GM23338 (cell line): ENCODE measurements around the gene TBC1D5. TPM values are rescaled to one million over a fixed set of nuclear protein-coding genes. Genes with fewer than 3 reads are reported as not detected.

Source experiments
- ATAC-seq: fragments of 200-7000 bp; cut with Tn5 transposase; 3 replicates; pipeline ENCODE4 v1.9.1; 2020
- DNase-seq: peaks from one replicate; pipeline ENCODE4 v3.0.0-alpha.2; 2015; ENCODE audit warnings: low spot score
- H2AFZ ChIP-seq: fragments of 200-600 bp; sonication (generic); 2 replicates; pipeline ENCODE4 v1.8.0; 2016; ENCODE audit warnings: antibody characterized with exemption, mild to moderate bottlenecking, moderate library complexity
- H3F3A ChIP-seq: fragments of 200-600 bp; sonication (generic); replicated peaks from 2 replicates; pipeline ENCODE4 v1.8.0; 2017; ENCODE audit warnings: antibody characterized with exemption, mixed run types, low read depth
- H3K27ac ChIP-seq: fragments of 200-600 bp; sonication (generic); 2 replicates; pipeline ENCODE4 v1.6.1; 2016; ENCODE audit warnings: low read depth
- H3K27me3 ChIP-seq: fragments of 200-600 bp; sonication (generic); 2 replicates; pipeline ENCODE4 v1.8.0; 2016; ENCODE audit warnings: mild to moderate bottlenecking, mixed run types, moderate library complexity; ENCODE audit not compliant: insufficient read depth
- H3K36me3 ChIP-seq: fragments of 200-600 bp; sonication (generic); 2 replicates; pipeline ENCODE4 v1.8.0; 2016; ENCODE audit warnings: mild to moderate bottlenecking; ENCODE audit not compliant: insufficient read depth
- H3K4me1 ChIP-seq: fragments of 200-600 bp; sonication (generic); 2 replicates; pipeline ENCODE4 v1.8.0; 2016; ENCODE audit warnings: mild to moderate bottlenecking, moderate library complexity; ENCODE audit not compliant: insufficient read depth
- H3K4me2 ChIP-seq: fragments of 200-600 bp; sonication (generic); 2 replicates; pipeline ENCODE4 v1.7.1; 2017; ENCODE audit warnings: mixed run types
- H3K4me3 ChIP-seq: fragments of 200-600 bp; sonication (generic); 2 replicates; pipeline ENCODE4 v1.6.1; 2016; ENCODE audit warnings: mixed run types
- H3K79me2 ChIP-seq: fragments of 200-600 bp; sonication (generic); replicated peaks from 2 replicates; pipeline ENCODE4 v1.8.0; 2017; ENCODE audit warnings: mild to moderate bottlenecking; ENCODE audit not compliant: insufficient read depth
- H3K9me2 ChIP-seq: fragments of 200-600 bp; sonication (generic); 2 replicates; pipeline ENCODE4 v1.8.0; 2017; ENCODE audit not compliant: insufficient read depth
- H4K20me1 ChIP-seq: fragments of 200-600 bp; sonication (generic); replicated peaks from 2 replicates; pipeline ENCODE4 v1.8.0; 2017; ENCODE audit warnings: mild to moderate bottlenecking; ENCODE audit not compliant: insufficient read depth
- H3K27ac Mint-ChIP-seq: 2 replicates; pipeline ENCODE4 v1.8.0; 2020; ENCODE audit warnings: inconsistent platforms, mild to moderate bottlenecking, moderate library complexity, mixed read lengths
- H3K27me3 Mint-ChIP-seq: 3 replicates; pipeline ENCODE4 v1.8.0; 2022; ENCODE audit warnings: low read depth, mild to moderate bottlenecking, moderate library complexity, mixed read lengths, inconsistent platforms; ENCODE audit not compliant: insufficient read depth, poor library complexity
- H3K36me3 Mint-ChIP-seq: 3 replicates; pipeline ENCODE4 v1.8.0; 2021; ENCODE audit warnings: low read depth, mild to moderate bottlenecking, inconsistent platforms, moderate library complexity, mixed read lengths
- H3K4me1 Mint-ChIP-seq: 3 replicates; pipeline ENCODE4 v1.8.0; 2020; ENCODE audit warnings: mild to moderate bottlenecking, inconsistent platforms, mixed read lengths
- H3K4me3 Mint-ChIP-seq: 3 replicates; pipeline ENCODE4 v1.8.0; 2021; ENCODE audit warnings: moderate library complexity, mild to moderate bottlenecking, inconsistent platforms, mixed read lengths
- H3K9me3 Mint-ChIP-seq: 3 replicates; pipeline ENCODE4 v1.8.0; 2020; ENCODE audit warnings: moderate library complexity, mild to moderate bottlenecking, inconsistent platforms, mixed read lengths
- CREB1 ChIP-seq: fragments of 250-450 bp; sonication (Bioruptor Pico); IDR thresholded peaks from 2 replicates; pipeline ENCODE4 v1.5.0; 2020; ENCODE audit warnings: low read depth, mild to moderate bottlenecking, moderate library complexity
- EZH2 ChIP-seq: fragments of 200-600 bp; sonication (generic); IDR thresholded peaks from one replicate; pipeline ENCODE4 v1.8.0; 2017; ENCODE audit warnings: antibody characterized with exemption, mild to moderate bottlenecking, low read depth; ENCODE audit not compliant: unreplicated experiment
- EZH2phosphoT487 ChIP-seq: fragments of 200-600 bp; sonication (generic); IDR thresholded peaks from one replicate; pipeline ENCODE4 v1.8.1; 2018; ENCODE audit warnings: antibody characterized with exemption; ENCODE audit not compliant: unreplicated experiment
- JUNB ChIP-seq: IDR thresholded peaks from one replicate; pipeline ENCODE4 v1.6.1; 2016; ENCODE audit warnings: antibody characterized with exemption; ENCODE audit not compliant: unreplicated experiment
- NANOG ChIP-seq: IDR thresholded peaks from 2 replicates; pipeline ENCODE4 v1.6.1; 2016; ENCODE audit warnings: antibody characterized with exemption, borderline replicate concordance
- POLR2AphosphoS5 ChIP-seq: IDR thresholded peaks from 2 replicates; pipeline ENCODE4 v1.6.1; 2016; ENCODE audit warnings: antibody characterized with exemption, low read depth
- STAT1 ChIP-seq: IDR thresholded peaks from one replicate; pipeline ENCODE4 v1.6.1; 2016; ENCODE audit warnings: antibody characterized with exemption; ENCODE audit not compliant: unreplicated experiment
- ZNF114 ChIP-seq: fragments of 250-450 bp; sonication (Bioruptor Pico); IDR thresholded peaks from 2 replicates; pipeline ENCODE4 v1.5.0; 2020; ENCODE audit warnings: mild to moderate bottlenecking, moderate library complexity
- ZNF331 ChIP-seq: fragments of 250-450 bp; sonication (Bioruptor Pico); IDR thresholded peaks from 2 replicates; pipeline ENCODE4 v1.5.0; 2020; ENCODE audit warnings: low read depth, mild to moderate bottlenecking, moderate library complexity
- polyA plus RNA-seq: library from polyadenylated mRNA; unstranded; fragments of >200 nt; fragmentation: Nextera tagmentation; extraction: Ambion mirVana; gene quantifications from 2 replicates; pipeline ENCODE4 v1.2.1, GENCODE V29; 2016
- total RNA-seq: library from RNA; depleted of rRNA; stranded (reverse); fragments of >200 nt; shearing (Covaris generic); gene quantifications from 2 replicates; pipeline ENCODE4 v1.2.3, GENCODE V29; 2014
- TF ChIP-seq, protein P1 (sequence below): IDR thresholded peaks from 2 replicates; pipeline ENCODE4 v1.6.1; 2016; ENCODE audit warnings: antibody characterized with exemption
- TF ChIP-seq, protein P2 (sequence below): IDR thresholded peaks from one replicate; pipeline ENCODE4 v1.6.1; 2018; ENCODE audit warnings: antibody characterized with exemption; ENCODE audit not compliant: unreplicated experiment
- TF ChIP-seq, protein P3 (sequence below), 2 experiments: fragments of 200-600 bp in 1 of 2; sonication (generic) in 1 of 2; conservative IDR thresholded peaks; 2 replicates each; pipeline versions ENCODE4 v1.5.1 to v1.6.1; 2016 to 2017; ENCODE audit warnings: antibody characterized with exemption in 2 of 2, low read depth in 2 of 2, mild to moderate bottlenecking in 2 of 2, moderate library complexity in 1 of 2

TBC1D5 gene
- total and polyA plus RNA-seq, 2 experiments from 2014 or later = 21.8 to 48.1 TPM

DNA sequence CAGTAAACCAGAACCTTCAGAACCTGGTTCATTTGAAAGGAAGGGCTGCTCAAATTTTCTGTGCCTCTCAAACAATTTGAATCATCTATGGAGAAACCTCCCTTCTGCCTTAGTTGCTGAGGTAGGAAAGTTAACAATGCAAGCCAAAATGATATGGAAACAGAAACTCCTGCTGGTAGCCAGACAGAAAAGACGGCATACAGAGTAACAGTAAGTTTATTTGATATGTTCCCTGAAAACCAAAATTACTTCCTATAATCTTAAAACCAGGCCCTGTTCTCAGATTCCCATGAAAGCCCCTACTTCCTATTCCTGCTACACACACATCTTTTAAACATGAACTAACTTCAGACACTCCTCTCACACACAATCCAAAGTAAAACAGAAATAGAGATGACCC, 86.2 kb downstream of the TBC1D5 start:
- H4K20me1 ChIP-seq = no peaks in the 10 kb centered on the region
- no peaks in the 10 kb centered on the region for H3K36me3 Mint-ChIP-seq
- no peak overlapping the region for H3K4me3 Mint-ChIP-seq
- H3K27me3 Mint-ChIP-seq = no peaks in the 10 kb centered on the region
- H3K27ac ChIP-seq = no peak overlapping the region
- H3K27me3 ChIP-seq = no peaks in the 10 kb centered on the region
- H3K4me1 Mint-ChIP-seq = peaks cover 4% of the 10 kb centered on the region; the same call in 2 of the 3 replicates
- no peaks in the 10 kb centered on the region for H3K9me2 ChIP-seq
- H3K4me3 ChIP-seq = no peak overlapping the region
- H3K4me1 ChIP-seq = no peaks in the 10 kb centered on the region
- no peak overlapping the region for H2AFZ ChIP-seq
- no peaks in the 10 kb centered on the region; the same call in 1 of the 2 replicates for H3K79me2 ChIP-seq
- H3F3A ChIP-seq = no peaks in the 10 kb centered on the region
- H3K27ac Mint-ChIP-seq = no peak overlapping the region
- no peak for ATAC-seq
- TF ChIP-seq CREB1 (CRISPR knock-in tag) (no peak), ZNF114 (no peak), ZNF331 (CRISPR knock-in tag) (no peak)
- TF ChIP-seq, protein P1, sequence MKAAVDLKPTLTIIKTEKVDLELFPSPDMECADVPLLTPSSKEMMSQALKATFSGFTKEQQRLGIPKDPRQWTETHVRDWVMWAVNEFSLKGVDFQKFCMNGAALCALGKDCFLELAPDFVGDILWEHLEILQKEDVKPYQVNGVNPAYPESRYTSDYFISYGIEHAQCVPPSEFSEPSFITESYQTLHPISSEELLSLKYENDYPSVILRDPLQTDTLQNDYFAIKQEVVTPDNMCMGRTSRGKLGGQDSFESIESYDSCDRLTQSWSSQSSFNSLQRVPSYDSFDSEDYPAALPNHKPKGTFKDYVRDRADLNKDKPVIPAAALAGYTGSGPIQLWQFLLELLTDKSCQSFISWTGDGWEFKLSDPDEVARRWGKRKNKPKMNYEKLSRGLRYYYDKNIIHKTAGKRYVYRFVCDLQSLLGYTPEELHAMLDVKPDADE = no peak
- TF ChIP-seq, protein P2, sequence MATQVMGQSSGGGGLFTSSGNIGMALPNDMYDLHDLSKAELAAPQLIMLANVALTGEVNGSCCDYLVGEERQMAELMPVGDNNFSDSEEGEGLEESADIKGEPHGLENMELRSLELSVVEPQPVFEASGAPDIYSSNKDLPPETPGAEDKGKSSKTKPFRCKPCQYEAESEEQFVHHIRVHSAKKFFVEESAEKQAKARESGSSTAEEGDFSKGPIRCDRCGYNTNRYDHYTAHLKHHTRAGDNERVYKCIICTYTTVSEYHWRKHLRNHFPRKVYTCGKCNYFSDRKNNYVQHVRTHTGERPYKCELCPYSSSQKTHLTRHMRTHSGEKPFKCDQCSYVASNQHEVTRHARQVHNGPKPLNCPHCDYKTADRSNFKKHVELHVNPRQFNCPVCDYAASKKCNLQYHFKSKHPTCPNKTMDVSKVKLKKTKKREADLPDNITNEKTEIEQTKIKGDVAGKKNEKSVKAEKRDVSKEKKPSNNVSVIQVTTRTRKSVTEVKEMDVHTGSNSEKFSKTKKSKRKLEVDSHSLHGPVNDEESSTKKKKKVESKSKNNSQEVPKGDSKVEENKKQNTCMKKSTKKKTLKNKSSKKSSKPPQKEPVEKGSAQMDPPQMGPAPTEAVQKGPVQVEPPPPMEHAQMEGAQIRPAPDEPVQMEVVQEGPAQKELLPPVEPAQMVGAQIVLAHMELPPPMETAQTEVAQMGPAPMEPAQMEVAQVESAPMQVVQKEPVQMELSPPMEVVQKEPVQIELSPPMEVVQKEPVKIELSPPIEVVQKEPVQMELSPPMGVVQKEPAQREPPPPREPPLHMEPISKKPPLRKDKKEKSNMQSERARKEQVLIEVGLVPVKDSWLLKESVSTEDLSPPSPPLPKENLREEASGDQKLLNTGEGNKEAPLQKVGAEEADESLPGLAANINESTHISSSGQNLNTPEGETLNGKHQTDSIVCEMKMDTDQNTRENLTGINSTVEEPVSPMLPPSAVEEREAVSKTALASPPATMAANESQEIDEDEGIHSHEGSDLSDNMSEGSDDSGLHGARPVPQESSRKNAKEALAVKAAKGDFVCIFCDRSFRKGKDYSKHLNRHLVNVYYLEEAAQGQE = no peak
- H3K36me3 ChIP-seq = no peaks in the 10 kb centered on the region
- DNase-seq = no peak
- no peak overlapping the region for H3K4me2 ChIP-seq
- no peaks in the 10 kb centered on the region for H3K9me3 Mint-ChIP-seq

DNA sequence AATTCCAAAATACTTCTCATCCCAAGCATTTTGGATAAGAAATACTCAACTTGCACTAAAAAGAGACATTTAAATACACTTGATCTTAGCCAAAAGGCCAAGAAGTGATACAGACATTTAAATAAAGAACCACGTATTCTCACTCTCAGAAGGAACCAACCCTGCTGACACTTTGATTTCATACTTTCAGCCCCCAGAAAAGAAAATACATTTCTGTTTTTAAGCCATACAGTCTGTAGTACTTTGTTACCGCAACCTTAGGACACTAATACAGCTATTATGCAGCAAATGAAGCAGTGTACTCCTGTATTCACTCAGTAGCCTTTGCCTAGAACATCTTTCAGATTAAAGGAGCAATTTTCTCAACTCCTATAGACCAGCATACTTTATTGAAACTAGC, 86.7 kb downstream of the TBC1D5 start:
- H3K27me3 Mint-ChIP-seq = no peaks in the 10 kb centered on the region
- no peaks in the 10 kb centered on the region for H3K9me3 Mint-ChIP-seq
- no peak overlapping the region for H3K4me3 Mint-ChIP-seq
- TF ChIP-seq CREB1 (CRISPR knock-in tag) (no peak), EZH2phosphoT487 (no peak), NANOG (no peak), JUNB (no peak), STAT1 (no peak), POLR2AphosphoS5 (no peak), ZNF114 (no peak), ZNF331 (CRISPR knock-in tag) (no peak), EZH2 (no peak)
- TF ChIP-seq, protein P2 = no peak
- TF ChIP-seq, protein P3, sequence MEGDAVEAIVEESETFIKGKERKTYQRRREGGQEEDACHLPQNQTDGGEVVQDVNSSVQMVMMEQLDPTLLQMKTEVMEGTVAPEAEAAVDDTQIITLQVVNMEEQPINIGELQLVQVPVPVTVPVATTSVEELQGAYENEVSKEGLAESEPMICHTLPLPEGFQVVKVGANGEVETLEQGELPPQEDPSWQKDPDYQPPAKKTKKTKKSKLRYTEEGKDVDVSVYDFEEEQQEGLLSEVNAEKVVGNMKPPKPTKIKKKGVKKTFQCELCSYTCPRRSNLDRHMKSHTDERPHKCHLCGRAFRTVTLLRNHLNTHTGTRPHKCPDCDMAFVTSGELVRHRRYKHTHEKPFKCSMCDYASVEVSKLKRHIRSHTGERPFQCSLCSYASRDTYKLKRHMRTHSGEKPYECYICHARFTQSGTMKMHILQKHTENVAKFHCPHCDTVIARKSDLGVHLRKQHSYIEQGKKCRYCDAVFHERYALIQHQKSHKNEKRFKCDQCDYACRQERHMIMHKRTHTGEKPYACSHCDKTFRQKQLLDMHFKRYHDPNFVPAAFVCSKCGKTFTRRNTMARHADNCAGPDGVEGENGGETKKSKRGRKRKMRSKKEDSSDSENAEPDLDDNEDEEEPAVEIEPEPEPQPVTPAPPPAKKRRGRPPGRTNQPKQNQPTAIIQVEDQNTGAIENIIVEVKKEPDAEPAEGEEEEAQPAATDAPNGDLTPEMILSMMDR (conservative IDR thresholded peaks at IDR 0.05; ENCODE audit: low read depth in 2 of 2) = no peak
- TF ChIP-seq, protein P1 = no peak

More for the DNA sequence above, 86.7 kb downstream of the TBC1D5 start:
- H3F3A ChIP-seq = no peaks in the 10 kb centered on the region
- Mint-ChIP-seq H3K36me3 (no peaks in the 10 kb centered on the region), H3K4me1 (peaks cover 4% of the 10 kb centered on the region; the same call in 2 of the 3 replicates), H3K27ac (no peak overlapping the region)
- ATAC-seq (no peak), DNase-seq (no peak)
- H3K36me3 ChIP-seq = no peaks in the 10 kb centered on the region
- no peaks in the 10 kb centered on the region for H3K27me3 ChIP-seq
- no peaks in the 10 kb centered on the region for H3K9me2 ChIP-seq
- H3K79me2 ChIP-seq = no peaks in the 10 kb centered on the region; the same call in 1 of the 2 replicates
- no peaks in the 10 kb centered on the region for H3K4me1 ChIP-seq
- H3K4me2 ChIP-seq = no peak overlapping the region
- H3K4me3 ChIP-seq = no peak overlapping the region
- no peak overlapping the region for H2AFZ ChIP-seq
- no peaks in the 10 kb centered on the region for H4K20me1 ChIP-seq
- no peak overlapping the region for H3K27ac ChIP-seq
